Activated B cell treated with CpG ODN at 0.5 μM for 24 hours (primary cell): ENCODE data around the gene GPR15LG. TPM values are rescaled to one million over a fixed set of nuclear protein-coding genes. Genes with fewer than 3 reads are reported as not detected.

Experiments used
- ATAC-seq: fragments of 200-7000 bp; cut with Tn5 transposase; one replicate; pipeline ENCODE4 v1.10.0; 2021; ENCODE audit warnings: low read depth, mild to moderate bottlenecking, moderate library complexity
- CTCF ChIA-PET: fragments of 350-600 bp; sonication (Branson Sonifier 250); formaldehyde crosslinking; loops from one replicate; lab custom pipeline; 2021; ENCODE audit warnings: antibody characterized with exemption; lab: Charles Lee
- POLR2A ChIA-PET: fragments of 350-600 bp; sonication (Branson Sonifier 250); formaldehyde crosslinking; loops from one replicate; lab custom pipeline; 2021; ENCODE audit warnings: antibody characterized with exemption; lab: Charles Lee
- DNase-seq: peaks from one replicate; pipeline ENCODE4 v3.0.0; 2022
- H3K27ac Mint-ChIP-seq: one replicate; pipeline ENCODE4 v1.8.0; 2020; ENCODE audit warnings: mixed read lengths
- H3K27me3 Mint-ChIP-seq: one replicate; pipeline ENCODE4 v1.8.0; 2021; ENCODE audit warnings: mixed read lengths
- H3K36me3 Mint-ChIP-seq: one replicate; pipeline ENCODE4 v1.8.0; 2021; ENCODE audit warnings: low read depth, mixed read lengths
- H3K4me1 Mint-ChIP-seq: one replicate; pipeline ENCODE4 v1.8.0; 2021; ENCODE audit warnings: mixed read lengths
- H3K4me3 Mint-ChIP-seq: one replicate; pipeline ENCODE4 v1.8.0; 2020; ENCODE audit warnings: mild to moderate bottlenecking, mixed read lengths
- H3K9me3 Mint-ChIP-seq: one replicate; pipeline ENCODE4 v1.8.0; 2020; ENCODE audit warnings: mixed read lengths
- intact Hi-C: fragments of 100-400 bp; cut with micrococcal nuclease; formaldehyde crosslinking; loops from one replicate; pipeline ENCODE4 v1.15.1; 2024
- total RNA-seq: library from RNA; stranded (reverse); gene quantifications from 2 replicates; pipeline ENCODE4 v1.2.3, GENCODE V29; 2022
- TF ChIP-seq, protein P1 (sequence below): fragments of 200-600 bp; IDR thresholded peaks from one replicate; pipeline ENCODE4 v1.8.0; 2022; ENCODE audit warnings: antibody characterized with exemption, mild to moderate bottlenecking

Gene GPR15LG
- total RNA-seq, 1 donor from 2014 or later = not detected

DNA sequence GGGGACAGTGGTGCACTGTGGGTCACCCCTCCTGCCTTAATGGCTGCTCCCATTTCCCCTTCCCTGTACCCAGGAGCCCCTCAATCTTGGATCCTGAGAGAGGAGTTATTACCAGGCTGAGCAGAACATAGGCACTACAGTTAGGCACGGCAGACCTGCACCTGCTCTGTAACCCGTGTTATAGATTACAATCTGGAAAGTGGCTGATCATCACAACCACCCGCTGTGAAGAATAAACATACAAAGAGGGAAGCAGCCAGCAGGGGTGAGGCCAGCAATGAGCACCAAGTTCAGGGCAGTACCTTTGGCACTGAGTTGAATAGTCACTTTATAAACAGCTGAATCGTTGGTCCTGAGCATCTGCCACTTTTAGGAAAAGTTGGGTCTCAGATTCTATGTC is 22.5 kb downstream of the GPR15LG start:
- ATAC-seq (no peak), DNase-seq (no peak)
- TF ChIP-seq, protein P1, sequence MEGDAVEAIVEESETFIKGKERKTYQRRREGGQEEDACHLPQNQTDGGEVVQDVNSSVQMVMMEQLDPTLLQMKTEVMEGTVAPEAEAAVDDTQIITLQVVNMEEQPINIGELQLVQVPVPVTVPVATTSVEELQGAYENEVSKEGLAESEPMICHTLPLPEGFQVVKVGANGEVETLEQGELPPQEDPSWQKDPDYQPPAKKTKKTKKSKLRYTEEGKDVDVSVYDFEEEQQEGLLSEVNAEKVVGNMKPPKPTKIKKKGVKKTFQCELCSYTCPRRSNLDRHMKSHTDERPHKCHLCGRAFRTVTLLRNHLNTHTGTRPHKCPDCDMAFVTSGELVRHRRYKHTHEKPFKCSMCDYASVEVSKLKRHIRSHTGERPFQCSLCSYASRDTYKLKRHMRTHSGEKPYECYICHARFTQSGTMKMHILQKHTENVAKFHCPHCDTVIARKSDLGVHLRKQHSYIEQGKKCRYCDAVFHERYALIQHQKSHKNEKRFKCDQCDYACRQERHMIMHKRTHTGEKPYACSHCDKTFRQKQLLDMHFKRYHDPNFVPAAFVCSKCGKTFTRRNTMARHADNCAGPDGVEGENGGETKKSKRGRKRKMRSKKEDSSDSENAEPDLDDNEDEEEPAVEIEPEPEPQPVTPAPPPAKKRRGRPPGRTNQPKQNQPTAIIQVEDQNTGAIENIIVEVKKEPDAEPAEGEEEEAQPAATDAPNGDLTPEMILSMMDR = no peak
- peaks cover 39% of the 10 kb centered on the region for H3K27me3 Mint-ChIP-seq
- H3K4me3 Mint-ChIP-seq = no peak overlapping the region
- H3K9me3 Mint-ChIP-seq = no peaks in the 10 kb centered on the region
- intact Hi-C loops = no loop called here
- no peak overlapping the region for H3K27ac Mint-ChIP-seq
- CTCF ChIA-PET = interaction anchor here (3.6 kb wide), 1 partner anchor 48 kb away, joined by 15 read pairs; no protein-coding TSS in a partner anchor
- no peaks in the 10 kb centered on the region for H3K36me3 Mint-ChIP-seq
- POLR2A ChIA-PET = no interaction called here
- H3K4me1 Mint-ChIP-seq = peaks cover 7% of the 10 kb centered on the region

DNA sequence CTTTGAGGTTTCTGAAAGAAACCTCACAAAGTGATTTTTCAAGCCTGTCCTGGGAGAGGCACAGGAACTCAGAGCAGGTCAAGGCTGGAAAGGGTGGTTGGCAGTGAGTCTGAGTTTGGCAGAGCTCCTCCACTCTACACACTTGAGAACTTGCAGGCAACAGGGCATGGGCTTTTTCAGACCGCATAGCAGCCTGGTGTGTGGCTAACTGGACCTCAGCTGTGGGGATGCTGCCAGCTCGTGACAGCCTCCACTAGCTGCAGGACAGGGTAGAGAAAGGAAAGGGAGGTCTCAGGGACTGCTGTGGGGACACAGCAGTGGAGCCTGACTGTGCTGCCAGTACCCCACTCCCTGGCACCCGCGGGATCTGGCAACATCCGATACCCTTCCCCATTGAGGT is 23.3 kb downstream of the GPR15LG start:
- H3K4me1 Mint-ChIP-seq = peaks cover 7% of the 10 kb centered on the region
- intact Hi-C loops = no loop called here
- POLR2A ChIA-PET = no interaction called here
- TF ChIP-seq, protein P1 = no peak
- no peaks in the 10 kb centered on the region for H3K9me3 Mint-ChIP-seq
- CTCF ChIA-PET = interaction anchor here (3.6 kb wide), 1 partner anchor 49 kb away, joined by 15 read pairs; no protein-coding TSS in a partner anchor
- H3K4me3 Mint-ChIP-seq = no peak overlapping the region
- H3K27ac Mint-ChIP-seq = no peak overlapping the region
- DNase-seq = no peak
- H3K36me3 Mint-ChIP-seq = no peaks in the 10 kb centered on the region
- ATAC-seq = no peak
- peaks cover 33% of the 10 kb centered on the region for H3K27me3 Mint-ChIP-seq

DNA sequence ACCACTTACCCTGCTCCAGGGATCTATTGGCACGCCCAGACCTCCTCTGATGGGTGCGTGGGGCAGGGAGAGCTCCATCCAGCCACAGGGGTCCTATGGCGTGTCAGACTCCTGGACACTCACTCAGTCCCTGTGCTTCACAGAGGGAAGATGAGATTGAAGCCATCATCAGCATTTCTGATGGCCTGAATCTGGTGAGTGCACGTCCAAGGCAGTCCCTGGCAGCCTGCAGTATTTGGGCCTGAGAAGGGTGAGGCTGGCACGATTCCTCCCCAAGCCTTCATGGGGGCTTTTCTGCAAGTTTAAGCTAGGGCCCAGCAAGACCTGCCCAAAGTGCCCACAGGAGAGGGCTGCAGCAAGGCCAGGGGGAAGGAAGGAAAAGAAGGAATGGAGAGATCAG is 24.0 kb downstream of the GPR15LG start:
- intact Hi-C loops = no loop called here
- CTCF ChIA-PET = interaction anchor here (3.6 kb wide), 1 partner anchor 50 kb away, joined by 15 read pairs; no protein-coding TSS in a partner anchor
- ATAC-seq (no peak), DNase-seq (no peak)
- TF ChIP-seq, protein P1 = no peak
- Mint-ChIP-seq H3K4me1 (peaks cover 7% of the 10 kb centered on the region), H3K27ac (no peak overlapping the region), H3K9me3 (no peaks in the 10 kb centered on the region), H3K4me3 (no peak overlapping the region), H3K27me3 (peaks cover 33% of the 10 kb centered on the region), H3K36me3 (no peaks in the 10 kb centered on the region)
- POLR2A ChIA-PET = no interaction called here

DNA sequence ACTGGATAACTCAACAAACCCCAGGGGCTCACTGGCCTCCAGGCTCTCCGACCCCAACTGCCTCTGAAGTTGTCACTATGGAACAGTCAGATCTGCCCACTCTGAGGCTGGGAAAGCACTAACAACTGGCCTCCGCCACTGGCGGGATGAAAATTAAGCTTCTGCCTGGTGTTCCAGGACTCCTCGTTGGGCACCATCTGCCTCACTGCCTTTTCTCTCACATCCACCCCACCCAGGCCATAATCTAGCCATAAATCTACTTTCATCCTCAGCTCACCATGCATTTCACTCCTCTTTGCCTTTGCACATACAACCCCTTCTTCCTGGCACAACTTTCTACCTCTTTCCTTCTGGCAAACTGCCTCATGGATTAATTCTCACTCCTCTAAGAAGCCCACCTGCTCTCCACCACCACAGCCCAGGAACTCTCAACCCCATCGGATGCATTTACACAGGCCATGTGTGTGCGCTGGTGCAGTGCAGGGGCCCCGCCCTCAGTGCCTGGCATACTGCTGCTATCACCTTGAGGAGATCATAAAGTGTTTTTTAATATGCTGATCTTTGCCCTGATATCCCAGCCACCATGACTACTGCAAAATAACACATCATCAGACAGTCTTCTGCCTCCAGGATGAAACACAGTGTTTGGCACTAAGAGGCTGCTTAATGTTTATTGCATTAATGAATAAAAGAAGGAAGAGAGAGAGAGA is 24.8 kb downstream of the GPR15LG start:
- DNase-seq (no peak), ATAC-seq (no peak)
- Mint-ChIP-seq H3K36me3 (no peaks in the 10 kb centered on the region), H3K27ac (no peak overlapping the region), H3K27me3 (peaks cover 29% of the 10 kb centered on the region), H3K4me1 (peaks cover 7% of the 10 kb centered on the region), H3K4me3 (no peak overlapping the region), H3K9me3 (no peaks in the 10 kb centered on the region)
- CTCF ChIA-PET = interaction anchor here (3.6 kb wide), 1 partner anchor 51 kb away, joined by 15 read pairs; no protein-coding TSS in a partner anchor
- POLR2A ChIA-PET = no interaction called here
- TF ChIP-seq, protein P1 = no peak
- intact Hi-C loops = no loop called here

GRCh38 chr10:84200537-84201243 is 27.1 kb downstream of the GPR15LG start:
- Mint-ChIP-seq H3K36me3 (no peaks in the 10 kb centered on the region), H3K4me3 (no peak overlapping the region), H3K4me1 (peaks cover 2% of the 10 kb centered on the region), H3K27ac (no peak overlapping the region), H3K27me3 (peaks cover 24% of the 10 kb centered on the region), H3K9me3 (no peaks in the 10 kb centered on the region)
- ChIA-PET CTCF (interaction anchor here (3.8 kb wide), 1 partner anchor 52 kb away, joined by 36 read pairs; no protein-coding TSS in a partner anchor), POLR2A (no interaction called here)
- intact Hi-C loops = no loop called here
- TF ChIP-seq, protein P1 = no peak
- no peak for DNase-seq
- no peak for ATAC-seq
